IMR-90 (cell line): Measurements from ENCODE around the gene RTCA. TPM values are rescaled to one million over a fixed set of nuclear protein-coding genes. Genes with fewer than 3 reads are reported as not detected.

ENCODE experiments used
- ATAC-seq: fragments of 200-7000 bp; cut with Tn5 transposase; 2 replicates; pipeline ENCODE4 v1.9.1; 2020; ENCODE audit warnings: low read depth, mild to moderate bottlenecking, moderate library complexity
- BruUV-seq: library from RNA; stranded (reverse); fragments of 400-500 nt; replicated peaks from 2 replicates; lab custom pipeline; 2021; lab: Mats Ljungman, UMichigan
- CTCF ChIA-PET: fragments of 300-600 bp; formaldehyde crosslinking; extraction: SDS; loops from one replicate; lab custom pipeline; 2021; ENCODE audit warnings: antibody characterized with exemption; lab: Yijun Ruan, JAX
- POLR2A ChIA-PET: fragments of 300-600 bp; sonication (Branson Sonifier 250); formaldehyde crosslinking; loops from one replicate; lab custom pipeline; 2022; ENCODE audit warnings: antibody characterized with exemption; ENCODE audit not compliant: unreplicated experiment; lab: Charles Lee
- DNase-seq: peaks from one replicate; pipeline ENCODE4 v3.0.0; 2013
- H2AFZ ChIP-seq: replicated peaks from 2 replicates; pipeline ENCODE3; 2013; ENCODE audit warnings: low read length, mild to moderate bottlenecking; ENCODE audit not compliant: poor library complexity
- H2AK5ac ChIP-seq: 2 replicates; pipeline ENCODE4 v1.6.1; 2013; ENCODE audit warnings: low read depth, low read length, inconsistent platforms
- H2AK9ac ChIP-seq: replicated peaks from 2 replicates; pipeline ENCODE3; 2013; ENCODE audit warnings: mild to moderate bottlenecking, low read depth, low read length, moderate library complexity; ENCODE audit not compliant: poor library complexity
- H2BK120ac ChIP-seq: 2 replicates; pipeline ENCODE4 v1.6.1; 2013; ENCODE audit warnings: low read depth, low read length, inconsistent platforms
- H2BK15ac ChIP-seq: 3 replicates; pipeline ENCODE4 v1.6.1; 2013; ENCODE audit warnings: low read depth, low read length, inconsistent platforms
- H2BK20ac ChIP-seq: 2 replicates; pipeline ENCODE4 v1.6.1; 2013; ENCODE audit warnings: low read depth, mild to moderate bottlenecking, inconsistent platforms, low read length, moderate library complexity
- H2BK5ac ChIP-seq: 2 replicates; pipeline ENCODE4 v1.6.1; 2013; ENCODE audit warnings: mild to moderate bottlenecking, low read depth, low read length, inconsistent platforms; ENCODE audit not compliant: poor library complexity, severe bottlenecking
- H3K14ac ChIP-seq: replicated peaks from 2 replicates; pipeline ENCODE4 v1.6.1; 2013; ENCODE audit warnings: low read depth, low read length, inconsistent platforms
- H3K18ac ChIP-seq: 2 replicates; pipeline ENCODE4 v1.6.1; 2013; ENCODE audit warnings: low read depth, low read length, control low read depth
- H3K23ac ChIP-seq: 2 replicates; pipeline ENCODE4 v1.6.1; 2013; ENCODE audit warnings: low read depth, low read length, inconsistent platforms
- H3K27ac ChIP-seq: 2 replicates; pipeline ENCODE4 v1.5.1; 2013; ENCODE audit warnings: mild to moderate bottlenecking, control low read depth, low read length; ENCODE audit not compliant: insufficient read depth
- H3K27me3 ChIP-seq: 2 replicates; pipeline ENCODE4 v1.6.1; 2013; ENCODE audit warnings: low read length; ENCODE audit not compliant: control insufficient read depth, insufficient read depth
- H3K36me3 ChIP-seq: 2 replicates; pipeline ENCODE4 v1.6.1; 2013; ENCODE audit warnings: low read length, mixed read lengths; ENCODE audit not compliant: control insufficient read depth, insufficient read depth
- H3K4ac ChIP-seq: 2 replicates; pipeline ENCODE4 v1.6.1; 2013; ENCODE audit warnings: low read depth, low read length, inconsistent platforms
- H3K4me1 ChIP-seq: 2 replicates; pipeline ENCODE4 v1.6.1; 2013; ENCODE audit warnings: low read length, mixed read lengths; ENCODE audit not compliant: control insufficient read depth, insufficient read depth
- H3K4me2 ChIP-seq: 2 replicates; pipeline ENCODE4 v1.6.1; 2013; ENCODE audit warnings: low read depth, mild to moderate bottlenecking, control low read depth, low read length, moderate library complexity
- H3K4me3 ChIP-seq: 2 replicates; pipeline ENCODE4 v1.5.1; 2013; ENCODE audit warnings: low read depth, mild to moderate bottlenecking, control low read depth, low read length, moderate library complexity; ENCODE audit not compliant: insufficient read depth
- H3K56ac ChIP-seq: 2 replicates; pipeline ENCODE4 v1.6.1; 2013; ENCODE audit warnings: low read length, inconsistent platforms; ENCODE audit not compliant: insufficient read depth; ENCODE audit errors: extremely low read depth
- H3K79me1 ChIP-seq, 2 experiments: 2 replicates each; pipeline ENCODE4 v1.6.1; 2013; ENCODE audit warnings: low read length in 2 of 2, inconsistent platforms in 1 of 2, low read depth in 1 of 2
- H3K9ac ChIP-seq: 2 replicates; pipeline ENCODE4 v1.6.1; 2013; ENCODE audit warnings: low read depth, low read length, control low read depth
- H3K9me1 ChIP-seq: 2 replicates; pipeline ENCODE4 v1.6.1; 2013; ENCODE audit warnings: low read length, inconsistent platforms; ENCODE audit not compliant: insufficient read depth
- H3K9me3 ChIP-seq: 2 replicates; pipeline ENCODE4 v1.6.1; 2013; ENCODE audit warnings: low read length; ENCODE audit not compliant: control insufficient read depth, insufficient read depth
- H4K20me1 ChIP-seq: 2 replicates; pipeline ENCODE4 v1.6.1; 2013; ENCODE audit warnings: low read length, inconsistent platforms; ENCODE audit not compliant: insufficient read depth
- H4K5ac ChIP-seq: 2 replicates; pipeline ENCODE4 v1.6.1; 2013; ENCODE audit warnings: mild to moderate bottlenecking, low read depth, low read length, control low read depth
- H4K8ac ChIP-seq, 2 experiments: 2 replicates each; pipeline ENCODE4 v1.6.1; 2013; ENCODE audit warnings: low read depth in 2 of 2, low read length in 2 of 2, control low read depth in 1 of 2, inconsistent platforms in 1 of 2
- H4K91ac ChIP-seq: 2 replicates; pipeline ENCODE4 v1.6.1; 2013; ENCODE audit warnings: low read depth, low read length, inconsistent platforms; ENCODE audit not compliant: insufficient read depth
- BHLHE40 ChIP-seq: fragments of 150-350 bp; IDR thresholded peaks from 2 replicates; pipeline ENCODE4 v1.6.1; 2016; ENCODE audit warnings: mild to moderate bottlenecking, low read depth, low read length
- FOS ChIP-seq: fragments of 150-350 bp; IDR thresholded peaks from 2 replicates; pipeline ENCODE4 v1.6.1; 2016; ENCODE audit warnings: low read depth, low read length
- MAFK ChIP-seq: IDR thresholded peaks from 2 replicates; pipeline ENCODE4 v1.6.1; 2012; ENCODE audit warnings: low read depth, low read length, improper control_type of control experiment
- MAZ ChIP-seq: IDR thresholded peaks from 2 replicates; pipeline ENCODE4 v1.6.1; 2012; ENCODE audit warnings: low read depth, mild to moderate bottlenecking, low read length, improper control_type of control experiment, moderate library complexity, borderline replicate concordance
- MXI1 ChIP-seq: IDR thresholded peaks from 2 replicates; pipeline ENCODE4 v1.6.1; 2012; ENCODE audit warnings: low read depth, mild to moderate bottlenecking, low read length, moderate library complexity, borderline replicate concordance
- NFE2L2 ChIP-seq: fragments of 150-350 bp; IDR thresholded peaks from 2 replicates; pipeline ENCODE4 v1.6.1; 2016; ENCODE audit warnings: low read depth, mild to moderate bottlenecking, low read length
- POLR2A ChIP-seq: IDR thresholded peaks from 2 replicates; pipeline ENCODE4 v1.6.1; 2012; ENCODE audit warnings: mild to moderate bottlenecking, low read depth, low read length
- RCOR1 ChIP-seq: IDR thresholded peaks from 2 replicates; pipeline ENCODE4 v1.6.1; 2012; ENCODE audit warnings: mild to moderate bottlenecking, low read length, improper control_type of control experiment; ENCODE audit not compliant: insufficient replicate concordance
- RFX5 ChIP-seq: IDR thresholded peaks from 2 replicates; pipeline ENCODE4 v1.8.0; 2012; ENCODE audit warnings: low read depth, mild to moderate bottlenecking, low read length, moderate library complexity
- SMC3 ChIP-seq: fragments of 150-350 bp; IDR thresholded peaks from 2 replicates; pipeline ENCODE4 v1.6.1; 2016; ENCODE audit warnings: low read depth, mild to moderate bottlenecking, antibody characterized with exemption, low read length, moderate library complexity
- WGBS, 2 experiments: methylation state at CpG; one replicate each; pipeline versions ENCODE4 v1.1.5 to v1.1.7; 2013; ENCODE audit warnings: missing lambda C conversion rate in 2 of 2; ENCODE audit not compliant: insufficient read length in 1 of 2; ENCODE audit errors: extremely low coverage in 2 of 2; 5-methylcytosine and 5-hydroxymethylcytosine counted together
- dilution Hi-C: fragments of 300-500 bp; cut with HindIII; formaldehyde crosslinking; loops from one replicate; pipeline ENCODE4 v1.14.3; 2018; ENCODE audit warnings: low sequenced_read_pairs; ENCODE audit not compliant: unreplicated experiment
- in situ Hi-C: fragments of 300-500 bp; cut with MboI; formaldehyde crosslinking; loops from 3 replicates; pipeline ENCODE4 v1.14.3; 2019; ENCODE audit warnings: low sequenced_read_pairs, inconsistent platforms, mixed read lengths
- intact Hi-C: fragments of 100-400 bp; cut with micrococcal nuclease; formaldehyde crosslinking; loops from 2 replicates; pipeline ENCODE4 v1.10.0; 2022
- polyA plus RNA-seq, 3 experiments: library from polyadenylated mRNA; depleted of rRNA; stranded (reverse); fragments of >200 nt; gene quantifications; 2 replicates each; pipeline ENCODE4 v1.2.3, GENCODE V29; 2012; ENCODE audit warnings: low replicate concordance in 1 of 3
- total RNA-seq: library from RNA; depleted of rRNA; stranded (reverse); fragments of >200 nt; gene quantifications from 2 replicates; pipeline ENCODE4 v1.2.3, GENCODE V29; 2012
- TF ChIP-seq, protein P1 (sequence below): fragments of 150-350 bp; IDR thresholded peaks from 2 replicates; pipeline ENCODE4 v1.6.1; 2016; ENCODE audit warnings: low read depth, mild to moderate bottlenecking, low read length, moderate library complexity, borderline replicate concordance

Gene RTCA
- total and polyA plus RNA-seq, 2 of the 4 experiments (the other 2 are of a cell fraction), result 26.9 to 29.6 TPM

DNA sequence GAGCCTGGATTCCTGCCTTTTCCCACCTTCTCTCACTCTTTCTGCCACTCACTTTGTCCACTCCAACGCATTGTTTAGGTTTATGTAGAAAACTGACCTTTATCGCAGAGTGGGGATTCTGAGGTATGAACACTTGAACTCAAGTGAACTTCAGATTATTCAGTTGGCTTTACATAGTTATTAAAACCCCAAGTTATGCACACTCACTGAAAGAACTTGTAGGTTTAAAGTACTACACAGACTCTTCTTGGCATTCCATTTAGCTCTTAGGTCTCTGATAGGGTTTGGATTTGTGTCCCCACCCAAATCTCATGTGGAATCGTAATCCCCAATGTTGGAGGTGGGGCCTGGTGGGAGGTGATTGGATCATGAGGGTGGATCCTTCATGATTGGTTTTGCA is 39.9 kb downstream of the RTCA start:
- ATAC-seq (no peak), DNase-seq (no peak)
- Histone ChIP-seq H3K4ac (no peak overlapping the region), H3K14ac (no peak overlapping the region), H3K4me1 (no peaks in the 10 kb centered on the region), H3K9me3 (no peaks in the 10 kb centered on the region), H3K36me3 (no peaks in the 10 kb centered on the region), H2AK9ac (no peak overlapping the region), H3K27ac (no peak overlapping the region), H3K18ac (no peak overlapping the region), H3K4me3 (no peak overlapping the region), H3K56ac (no peak overlapping the region), H2BK120ac (no peak overlapping the region), H4K8ac (no peak overlapping the region), H2BK5ac (no peak overlapping the region), H3K27me3 (no peaks in the 10 kb centered on the region; the same call in 1 of the 2 replicates), H2AFZ (no peak overlapping the region), H3K9me1 (no peaks in the 10 kb centered on the region), H4K5ac (no peak overlapping the region), H3K4me2 (no peak overlapping the region), H2BK15ac (no peak overlapping the region), H3K9ac (no peak overlapping the region), H4K91ac (no peak overlapping the region), H3K23ac (no peak overlapping the region), H2BK20ac (no peak overlapping the region), H4K20me1 (no peaks in the 10 kb centered on the region), H3K79me1 (no peaks in the 10 kb centered on the region), H2AK5ac (no peak overlapping the region)
- ChIA-PET POLR2A (no interaction called here), CTCF (no interaction called here)
- WGBS, 2 experiments, result no CpG with 5 or more reads among the region's 3 CpGs
- BruUV-seq, result no TSS peak
- TF ChIP-seq, protein P1, sequence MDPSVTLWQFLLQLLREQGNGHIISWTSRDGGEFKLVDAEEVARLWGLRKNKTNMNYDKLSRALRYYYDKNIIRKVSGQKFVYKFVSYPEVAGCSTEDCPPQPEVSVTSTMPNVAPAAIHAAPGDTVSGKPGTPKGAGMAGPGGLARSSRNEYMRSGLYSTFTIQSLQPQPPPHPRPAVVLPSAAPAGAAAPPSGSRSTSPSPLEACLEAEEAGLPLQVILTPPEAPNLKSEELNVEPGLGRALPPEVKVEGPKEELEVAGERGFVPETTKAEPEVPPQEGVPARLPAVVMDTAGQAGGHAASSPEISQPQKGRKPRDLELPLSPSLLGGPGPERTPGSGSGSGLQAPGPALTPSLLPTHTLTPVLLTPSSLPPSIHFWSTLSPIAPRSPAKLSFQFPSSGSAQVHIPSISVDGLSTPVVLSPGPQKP, result no peak
- TF ChIP-seq RFX5 (no peak), POLR2A (no peak), FOS (no peak), NFE2L2 (no peak), MAFK (no peak), MAZ (no peak), BHLHE40 (no peak), RCOR1 (no peak), MXI1 (no peak), SMC3 (no peak)
- intact Hi-C loops, result no loop called here
- in situ Hi-C loops, result no loop called here
- dilution Hi-C loops, result no loop called here
